ENCODE measurements around the gene PDK2.
"Not testable (repeated sequence)": the region's sequence is repeated elsewhere in the genome, so short reads cannot be mapped to it uniquely, and the experiment has no call there.

The PDK2 gene

DNA sequence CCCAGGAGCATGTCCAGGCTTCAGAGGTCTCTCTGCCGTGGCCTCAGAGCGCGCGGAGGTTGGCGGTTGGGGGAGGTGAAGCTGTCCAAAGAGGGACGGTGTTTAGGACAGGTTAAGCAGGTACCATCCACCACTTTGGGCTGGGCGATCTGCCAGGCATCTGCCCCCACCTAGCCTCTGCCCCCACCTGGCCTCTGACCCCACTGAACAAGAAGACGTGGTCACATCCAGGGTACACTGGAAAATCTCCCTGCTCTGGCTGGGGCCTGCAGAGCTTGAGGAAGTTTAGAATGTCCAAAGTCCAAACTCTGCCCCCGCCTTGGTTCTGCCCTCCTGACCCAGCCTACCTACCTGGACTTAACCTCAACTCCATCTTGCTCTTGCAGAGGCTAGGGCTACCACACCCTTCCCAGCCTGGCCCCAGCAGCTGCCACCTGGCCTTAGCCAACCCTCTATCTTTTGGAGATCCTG is 37.6 kb upstream of the PDK2 start:
- peak overlapping the region; percentile 76 for H3K4me3 ChIP-seq (ENCODE audit: low read length)
- no peak for DNase-seq (ENCODE audit: low read depth)

GRCh38 chr17:50058296-50058953 is 36.7 kb upstream of the PDK2 start:
- TF ChIP-seq, protein P1, sequence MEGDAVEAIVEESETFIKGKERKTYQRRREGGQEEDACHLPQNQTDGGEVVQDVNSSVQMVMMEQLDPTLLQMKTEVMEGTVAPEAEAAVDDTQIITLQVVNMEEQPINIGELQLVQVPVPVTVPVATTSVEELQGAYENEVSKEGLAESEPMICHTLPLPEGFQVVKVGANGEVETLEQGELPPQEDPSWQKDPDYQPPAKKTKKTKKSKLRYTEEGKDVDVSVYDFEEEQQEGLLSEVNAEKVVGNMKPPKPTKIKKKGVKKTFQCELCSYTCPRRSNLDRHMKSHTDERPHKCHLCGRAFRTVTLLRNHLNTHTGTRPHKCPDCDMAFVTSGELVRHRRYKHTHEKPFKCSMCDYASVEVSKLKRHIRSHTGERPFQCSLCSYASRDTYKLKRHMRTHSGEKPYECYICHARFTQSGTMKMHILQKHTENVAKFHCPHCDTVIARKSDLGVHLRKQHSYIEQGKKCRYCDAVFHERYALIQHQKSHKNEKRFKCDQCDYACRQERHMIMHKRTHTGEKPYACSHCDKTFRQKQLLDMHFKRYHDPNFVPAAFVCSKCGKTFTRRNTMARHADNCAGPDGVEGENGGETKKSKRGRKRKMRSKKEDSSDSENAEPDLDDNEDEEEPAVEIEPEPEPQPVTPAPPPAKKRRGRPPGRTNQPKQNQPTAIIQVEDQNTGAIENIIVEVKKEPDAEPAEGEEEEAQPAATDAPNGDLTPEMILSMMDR (conservative IDR thresholded peaks at IDR 0.05; ENCODE audit: low read length) = no peak
- DNase-seq (ENCODE audit: low read depth) = no peak
- peak overlapping the region; percentile 31 for H3K4me3 ChIP-seq (ENCODE audit: low read length)

More for the DNA sequence above, 37.6 kb upstream of the PDK2 start:
- TF ChIP-seq, protein P1 (conservative IDR thresholded peaks at IDR 0.05; ENCODE audit: low read length) = no peak

DNA sequence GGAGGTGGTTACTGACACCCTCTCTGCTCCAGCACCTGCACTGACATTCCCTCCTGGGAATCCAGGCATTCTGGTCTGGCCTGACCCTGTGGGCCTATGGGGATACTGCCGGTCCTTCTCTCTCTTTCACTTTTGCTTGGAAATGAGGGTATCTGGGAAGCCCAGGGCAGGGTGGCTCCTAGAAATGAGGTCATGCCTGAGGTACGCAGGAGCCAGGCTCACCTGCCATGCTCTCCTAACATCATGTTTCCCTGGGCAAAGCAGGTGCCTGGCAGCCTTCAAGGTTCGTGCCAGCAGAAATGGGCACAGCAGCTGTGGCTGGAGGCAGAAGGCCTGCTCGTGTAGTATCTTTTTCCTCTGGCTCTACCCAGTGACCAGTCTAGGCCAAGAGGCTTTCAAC is 35.9 kb upstream of the PDK2 start:
- H3K4me3 ChIP-seq (ENCODE audit: low read length) = peak overlapping the region; percentile 5; the same call in 1 of the 2 replicates
- DNase-seq (ENCODE audit: low read depth) = no peak
- TF ChIP-seq, protein P1 (conservative IDR thresholded peaks at IDR 0.05; ENCODE audit: low read length) = no peak

GRCh38 chr17:50059759-50060273 is 35.3 kb upstream of the PDK2 start:
- peak overlapping the region; percentile 15; the same call in 1 of the 2 replicates for H3K4me3 ChIP-seq (ENCODE audit: low read length)
- TF ChIP-seq, protein P1 (conservative IDR thresholded peaks at IDR 0.05; ENCODE audit: low read length) = no peak
- DNase-seq (ENCODE audit: low read depth) = no peak

DNA sequence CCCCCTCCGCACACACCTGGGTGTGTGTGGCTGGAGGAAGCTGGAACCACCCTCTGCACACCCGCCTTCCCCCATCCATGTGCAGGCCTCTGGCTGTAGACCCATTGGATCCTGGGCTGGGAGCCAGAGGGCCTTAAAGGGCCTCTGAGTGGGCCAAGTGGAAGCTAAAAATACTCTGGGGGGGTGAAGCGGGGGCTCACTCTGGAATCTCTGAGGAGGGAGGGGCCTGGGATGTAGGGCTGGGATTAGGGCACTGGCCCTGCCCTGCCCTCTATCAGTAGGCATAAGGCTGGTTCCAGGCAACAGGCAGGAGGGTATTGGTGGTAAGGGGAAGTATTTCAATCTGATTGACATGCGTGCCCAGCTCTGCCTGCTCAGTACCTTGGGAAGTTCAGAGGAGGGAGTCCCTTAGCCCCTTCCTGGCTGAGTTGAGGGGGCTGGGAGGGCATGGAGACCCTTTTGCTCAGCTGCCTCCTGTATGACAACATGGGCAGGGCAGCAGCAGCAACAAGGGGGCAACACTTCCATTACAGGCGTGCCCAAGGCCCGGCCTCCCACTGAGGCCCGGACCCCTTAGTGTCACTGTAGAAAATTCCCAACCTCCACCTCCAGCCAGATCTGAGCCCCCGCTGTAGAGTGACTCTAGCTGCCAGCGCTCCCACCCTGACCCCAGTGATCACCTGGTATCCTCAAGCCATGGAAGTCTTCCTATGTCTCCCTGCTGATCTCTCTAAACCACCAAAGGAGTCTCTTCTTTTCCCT is 34.0 kb upstream of the PDK2 start:
- TF ChIP-seq, protein P1 (conservative IDR thresholded peaks at IDR 0.05; ENCODE audit: low read length) = no peak
- peak; percentile 78 for DNase-seq (ENCODE audit: low read depth)
- H3K4me3 ChIP-seq (ENCODE audit: low read length) = no peak overlapping the region

GRCh38 chr17:50061713-50062045 is 33.5 kb upstream of the PDK2 start:
- not testable (repeated sequence) for H3K4me3 ChIP-seq (ENCODE audit: low read length); DNase-seq (ENCODE audit: low read depth)

DNA sequence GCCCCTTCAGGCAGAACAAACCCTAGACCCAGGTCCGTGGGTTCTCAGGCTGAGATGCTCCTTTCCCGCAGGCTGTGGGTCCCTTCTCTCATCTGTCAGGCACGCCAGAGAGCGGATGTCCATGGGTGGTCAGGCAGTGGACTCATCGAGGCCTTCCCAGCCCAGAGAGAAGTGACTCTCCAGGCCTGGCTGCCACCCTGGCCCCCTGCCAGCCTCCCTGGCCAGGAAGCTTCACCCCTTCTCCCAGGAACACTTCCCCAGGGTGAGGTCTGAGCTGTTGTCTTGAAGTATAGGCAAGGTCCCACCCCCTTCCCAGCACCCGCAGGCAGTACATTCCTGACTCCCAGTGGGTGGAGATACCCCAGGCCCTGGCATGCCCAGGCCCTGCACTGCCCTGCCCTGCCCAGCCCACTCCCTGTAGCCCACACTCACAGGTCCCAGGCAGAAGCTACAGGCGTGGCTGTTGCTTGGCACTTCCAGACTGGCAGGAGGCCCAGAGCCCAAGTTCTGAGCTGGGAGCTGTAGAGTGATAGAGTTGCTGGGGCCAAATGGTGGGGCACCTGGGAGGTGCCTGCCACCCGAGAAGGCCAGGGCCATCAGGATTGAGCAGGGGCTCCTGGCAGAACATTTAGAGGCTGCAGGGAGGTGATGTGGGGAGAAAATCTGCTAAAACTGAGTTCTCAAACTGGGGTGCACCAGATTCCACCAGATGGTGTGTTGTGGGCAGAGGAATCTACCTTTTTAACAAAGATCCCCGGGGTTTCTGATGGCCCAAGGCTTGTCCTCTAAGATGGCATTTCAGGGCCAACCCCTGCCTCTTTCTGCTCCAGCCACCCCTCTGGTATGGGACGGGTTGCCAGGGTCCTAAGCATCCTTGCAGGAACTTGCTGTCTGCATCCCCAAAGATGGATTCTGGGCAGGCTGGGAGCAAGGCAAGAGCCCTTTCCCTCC is 32.6 kb upstream of the PDK2 start:
- TF ChIP-seq, protein P1 (conservative IDR thresholded peaks at IDR 0.05; ENCODE audit: low read length) = no peak
- peak; percentile 82 for DNase-seq (ENCODE audit: low read depth)
- no peak overlapping the region for H3K4me3 ChIP-seq (ENCODE audit: low read length)
